Testis (tissue), 2 donors: Measurements from ENCODE around the gene DCK.
"Not testable (repeated sequence)": the region's sequence is repeated elsewhere in the genome, so short reads cannot be mapped to it uniquely, and the experiment has no call there.

Experiments
- POLR2A ChIP-seq: fragments of 450-650 bp; IDR thresholded peaks from one replicate; pipeline ENCODE4 v1.6.1; 2017; ENCODE audit warnings: antibody characterized with exemption, mild to moderate bottlenecking, moderate library complexity
- TF ChIP-seq, protein P1 (sequence below), 3 experiments: fragments of 450-650 bp in 2 of 3; fragments of 200-600 bp in 1 of 3; sonication (generic) in 1 of 3; IDR thresholded peaks; one replicate each; pipeline ENCODE4 v1.5.1; 2016 to 2019; ENCODE audit warnings: antibody characterized with exemption in 3 of 3, mild to moderate bottlenecking in 2 of 3, moderate library complexity in 1 of 3

- TF ChIP-seq, protein P1, sequence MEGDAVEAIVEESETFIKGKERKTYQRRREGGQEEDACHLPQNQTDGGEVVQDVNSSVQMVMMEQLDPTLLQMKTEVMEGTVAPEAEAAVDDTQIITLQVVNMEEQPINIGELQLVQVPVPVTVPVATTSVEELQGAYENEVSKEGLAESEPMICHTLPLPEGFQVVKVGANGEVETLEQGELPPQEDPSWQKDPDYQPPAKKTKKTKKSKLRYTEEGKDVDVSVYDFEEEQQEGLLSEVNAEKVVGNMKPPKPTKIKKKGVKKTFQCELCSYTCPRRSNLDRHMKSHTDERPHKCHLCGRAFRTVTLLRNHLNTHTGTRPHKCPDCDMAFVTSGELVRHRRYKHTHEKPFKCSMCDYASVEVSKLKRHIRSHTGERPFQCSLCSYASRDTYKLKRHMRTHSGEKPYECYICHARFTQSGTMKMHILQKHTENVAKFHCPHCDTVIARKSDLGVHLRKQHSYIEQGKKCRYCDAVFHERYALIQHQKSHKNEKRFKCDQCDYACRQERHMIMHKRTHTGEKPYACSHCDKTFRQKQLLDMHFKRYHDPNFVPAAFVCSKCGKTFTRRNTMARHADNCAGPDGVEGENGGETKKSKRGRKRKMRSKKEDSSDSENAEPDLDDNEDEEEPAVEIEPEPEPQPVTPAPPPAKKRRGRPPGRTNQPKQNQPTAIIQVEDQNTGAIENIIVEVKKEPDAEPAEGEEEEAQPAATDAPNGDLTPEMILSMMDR (IDR thresholded peaks at IDR 0.05) = not testable (repeated sequence)
- not testable (repeated sequence) for TF ChIP-seq POLR2A
Observed at GRCh38 chr4:71059573-71059972, 66.1 kb downstream of the DCK start.
